ENCODE data around the gene GRM5.

GRCh38 chr11:88620568-88621130 is 445.1 kb downstream of the GRM5 start:
- TF ChIP-seq POLR2AphosphoS5 (IDR thresholded peaks at IDR 0.05) (no peak), POLR2A (IDR thresholded peaks at IDR 0.05) (no peak)

All from prostate gland (tissue), 1 donor.